Measurements from ENCODE around the gene AURKA.
A peak's percentile ranks its signal among the peaks of the same experiment; 100 is the strongest.
"Not testable (repeated sequence)": the region's sequence is repeated elsewhere in the genome, so short reads cannot be mapped to it uniquely, and the experiment has no call there.

AURKA gene

GRCh38 chr20:56358070-56358469 is 33.9 kb downstream of the AURKA start:
- no peak for DNase-seq

GRCh38 chr20:56353356-56353755 is 38.7 kb downstream of the AURKA start:
- no peak for DNase-seq

DNA sequence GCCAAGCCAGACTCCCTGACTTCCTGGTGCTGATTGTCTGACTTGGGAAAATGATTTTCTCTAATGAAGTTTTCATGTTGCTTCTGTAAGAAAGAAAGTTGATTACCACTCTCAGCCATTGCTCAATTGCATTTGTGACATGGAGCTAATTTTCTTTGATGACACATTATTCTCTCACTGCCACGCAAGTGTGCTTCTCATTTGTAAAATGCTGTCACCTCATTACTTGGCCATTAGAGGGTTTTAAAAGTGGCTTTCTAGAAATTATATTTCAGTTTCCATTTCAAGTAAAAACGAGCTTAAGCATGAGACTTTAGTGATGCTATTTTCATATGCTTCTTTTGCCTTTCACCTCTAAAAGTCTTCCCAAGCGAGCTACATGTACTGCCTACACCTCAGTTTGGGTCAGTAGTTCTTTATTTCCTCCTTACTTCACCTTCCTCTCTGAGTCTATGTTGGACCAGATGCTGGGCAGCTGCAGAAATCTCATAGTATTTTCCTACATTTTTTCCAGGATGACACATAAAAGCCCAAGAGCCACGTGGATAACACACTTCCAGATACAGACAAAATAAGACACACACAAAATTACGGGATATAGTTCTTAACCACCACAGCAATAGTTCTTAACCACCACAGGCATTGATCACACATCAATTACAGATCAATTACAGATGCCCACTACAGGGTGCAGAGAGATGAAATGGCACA is 39.5 kb downstream of the AURKA start:
- DNase-seq: no peak

- DNase-seq: no peak
Observed at GRCh38 chr20:56350842-56351241, 41.2 kb downstream of the AURKA start.

DNA sequence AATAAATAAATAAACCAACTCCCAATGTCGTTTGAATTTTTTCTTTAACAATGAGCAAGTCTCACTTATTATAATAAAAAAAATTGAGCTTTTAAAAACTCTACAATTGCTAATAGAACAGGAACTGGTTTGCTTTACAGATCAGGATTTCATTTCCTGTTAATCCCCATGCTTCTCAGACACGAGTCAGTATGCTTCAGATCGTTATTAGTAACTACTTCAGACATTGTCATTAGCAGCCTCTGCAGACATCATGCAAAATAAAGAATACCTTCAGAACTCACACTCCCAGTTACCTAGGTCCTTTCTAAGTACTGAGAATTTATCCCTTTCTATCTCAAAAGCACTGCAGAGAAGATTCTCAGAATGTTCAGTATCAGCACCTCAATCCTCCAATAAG is 43.3 kb downstream of the AURKA start:
- DNase-seq: no peak

- no peak for DNase-seq
Observed at GRCh38 chr20:56348305-56348693, 43.7 kb downstream of the AURKA start.

GRCh38 chr20:56347628-56348304 is 44.2 kb downstream of the AURKA start:
- no peak for DNase-seq

GRCh38 chr20:56345911-56346310 is 46.1 kb downstream of the AURKA start:
- no peak for DNase-seq

GRCh38 chr20:56343861-56344381 is 48.1 kb downstream of the AURKA start:
- peak; percentile 25 for DNase-seq

GRCh38 chr20:56342783-56343182 is 49.2 kb downstream of the AURKA start:
- no peak for DNase-seq

GRCh38 chr20:56336709-56337108 is 55.3 kb downstream of the AURKA start:
- not testable (repeated sequence) for DNase-seq

DNA sequence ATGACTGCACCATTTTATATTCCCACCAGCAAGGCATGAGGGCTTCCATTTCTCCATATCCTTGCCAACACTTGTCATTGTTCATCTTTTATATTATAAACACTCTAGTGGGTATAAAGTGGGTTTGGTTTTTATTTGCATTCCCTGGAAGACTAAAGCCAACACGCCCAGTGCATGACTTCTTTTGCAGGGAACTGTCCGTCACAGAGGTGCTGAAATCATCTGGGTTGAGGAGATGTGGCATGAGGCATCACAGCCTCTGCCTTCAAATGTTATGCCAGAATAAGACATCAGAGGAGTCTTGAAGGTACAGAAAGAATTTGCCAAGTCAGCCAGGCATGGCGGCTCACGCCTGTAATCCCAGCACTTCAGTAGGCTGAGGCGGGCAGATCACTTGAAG is 63.2 kb downstream of the AURKA start:
- DNase-seq: no peak

DNA sequence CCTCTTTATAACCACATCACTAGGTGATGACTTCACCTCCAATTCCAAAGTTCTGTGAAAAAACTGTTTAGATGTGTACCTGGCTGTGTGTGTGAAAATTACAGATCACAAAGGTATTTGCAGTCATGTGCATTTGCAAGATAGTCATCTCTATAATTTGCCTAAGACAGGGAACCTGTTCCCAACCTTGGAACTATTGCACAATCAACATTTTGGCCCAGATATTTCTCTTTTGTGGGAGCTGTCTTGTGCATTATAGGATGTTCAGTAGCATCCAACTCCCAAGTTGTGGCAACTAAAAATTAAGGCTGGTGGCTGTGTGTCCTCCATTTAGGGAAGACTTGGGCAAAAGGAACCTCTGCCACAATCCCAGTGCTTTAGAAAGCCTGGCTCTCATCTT is 67.2 kb downstream of the AURKA start:
- DNase-seq: no peak

- no peak for DNase-seq
Observed at GRCh38 chr20:56323656-56324055, 68.4 kb downstream of the AURKA start.

GRCh38 chr20:56323206-56323605 is 68.8 kb downstream of the AURKA start:
- no peak for DNase-seq

GRCh38 chr20:56322681-56323080 is 69.3 kb downstream of the AURKA start:
- DNase-seq: no peak

All from stimulated activated CD4-positive, alpha-beta T cell treated with anti-CD3 and anti-CD28 coated beads, Interleukin-12 subunit alpha, Interleukin-12 subunit beta, amount 100 ng/mL, for 4 hours (primary cell).